ENCODE results near the gene PRDM12. TPM values are rescaled to one million over a fixed set of nuclear protein-coding genes. Genes with fewer than 3 reads are reported as not detected.

The PRDM12 gene
- total RNA-seq, 1 donor from 2014 or later: not detected

- intact Hi-C loops (cut with micrococcal nuclease): no loop called here
- no peaks in the 10 kb centered on the region for H3K4me1 Mint-ChIP-seq
- no peak overlapping the region for H3K27ac Mint-ChIP-seq
- H3K9me3 Mint-ChIP-seq: no peaks in the 10 kb centered on the region
- H3K4me3 Mint-ChIP-seq: no peak overlapping the region
- CTCF ChIA-PET: no interaction called here
- ATAC-seq (ENCODE audit: low read depth) (no peak), DNase-seq (no peak)
- H3K36me3 Mint-ChIP-seq (ENCODE audit: low read depth): peaks cover 87% of the 10 kb centered on the region
- TF ChIP-seq, protein P1, sequence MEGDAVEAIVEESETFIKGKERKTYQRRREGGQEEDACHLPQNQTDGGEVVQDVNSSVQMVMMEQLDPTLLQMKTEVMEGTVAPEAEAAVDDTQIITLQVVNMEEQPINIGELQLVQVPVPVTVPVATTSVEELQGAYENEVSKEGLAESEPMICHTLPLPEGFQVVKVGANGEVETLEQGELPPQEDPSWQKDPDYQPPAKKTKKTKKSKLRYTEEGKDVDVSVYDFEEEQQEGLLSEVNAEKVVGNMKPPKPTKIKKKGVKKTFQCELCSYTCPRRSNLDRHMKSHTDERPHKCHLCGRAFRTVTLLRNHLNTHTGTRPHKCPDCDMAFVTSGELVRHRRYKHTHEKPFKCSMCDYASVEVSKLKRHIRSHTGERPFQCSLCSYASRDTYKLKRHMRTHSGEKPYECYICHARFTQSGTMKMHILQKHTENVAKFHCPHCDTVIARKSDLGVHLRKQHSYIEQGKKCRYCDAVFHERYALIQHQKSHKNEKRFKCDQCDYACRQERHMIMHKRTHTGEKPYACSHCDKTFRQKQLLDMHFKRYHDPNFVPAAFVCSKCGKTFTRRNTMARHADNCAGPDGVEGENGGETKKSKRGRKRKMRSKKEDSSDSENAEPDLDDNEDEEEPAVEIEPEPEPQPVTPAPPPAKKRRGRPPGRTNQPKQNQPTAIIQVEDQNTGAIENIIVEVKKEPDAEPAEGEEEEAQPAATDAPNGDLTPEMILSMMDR (IDR thresholded peaks at IDR 0.05): no peak
- no peaks in the 10 kb centered on the region for H3K27me3 Mint-ChIP-seq
- POLR2A ChIA-PET: no interaction called here
Measured at GRCh38 chr9:130627051-130627450, 37.3 kb upstream of the PRDM12 start.

GRCh38 chr9:130627896-130628792, 36.2 kb upstream of the PRDM12 start:
- TF ChIP-seq, protein P1 (IDR thresholded peaks at IDR 0.05): no peak
- H3K27ac Mint-ChIP-seq: no peak overlapping the region
- ChIA-PET CTCF (no interaction called here), POLR2A (no interaction called here)
- no peak overlapping the region for H3K4me3 Mint-ChIP-seq
- H3K4me1 Mint-ChIP-seq: no peaks in the 10 kb centered on the region
- no peaks in the 10 kb centered on the region for H3K27me3 Mint-ChIP-seq
- DNase-seq: no peak
- intact Hi-C loops (cut with micrococcal nuclease): no loop called here
- peaks cover 89% of the 10 kb centered on the region for H3K36me3 Mint-ChIP-seq (ENCODE audit: low read depth)
- no peak for ATAC-seq (ENCODE audit: low read depth)
- H3K9me3 Mint-ChIP-seq: no peaks in the 10 kb centered on the region

- Mint-ChIP-seq H3K27me3 (no peaks in the 10 kb centered on the region), H3K4me3 (no peak overlapping the region), H3K36me3 (ENCODE audit: low read depth) (peaks cover 87% of the 10 kb centered on the region), H3K9me3 (no peaks in the 10 kb centered on the region), H3K27ac (no peak overlapping the region), H3K4me1 (no peaks in the 10 kb centered on the region)
- DNase-seq (no peak), ATAC-seq (ENCODE audit: low read depth) (no peak)
- ChIA-PET CTCF (no interaction called here), POLR2A (no interaction called here)
- intact Hi-C loops (cut with micrococcal nuclease): no loop called here
- TF ChIP-seq, protein P1 (IDR thresholded peaks at IDR 0.05): no peak
Measured at GRCh38 chr9:130629443-130630070, 34.8 kb upstream of the PRDM12 start.

DNA sequence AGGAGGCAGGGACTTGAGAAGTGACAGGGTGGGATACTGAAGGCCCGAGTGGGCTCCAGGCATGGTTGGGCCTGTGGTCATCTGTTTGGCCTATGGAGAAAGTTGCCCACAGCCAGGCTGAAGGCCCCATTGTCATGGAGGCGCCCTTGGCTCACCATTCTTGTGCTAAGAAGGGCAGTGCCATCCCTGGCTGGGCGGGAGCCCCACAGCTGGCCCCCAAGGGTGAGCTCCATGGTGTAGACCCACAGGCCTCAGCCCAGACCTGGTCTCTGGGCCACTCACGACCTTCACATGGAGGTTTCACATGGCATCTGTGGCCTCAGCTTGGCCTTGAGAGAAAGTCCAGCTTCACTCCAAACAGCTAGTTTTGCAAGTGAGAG, 34.3 kb upstream of the PRDM12 start:
- TF ChIP-seq, protein P1 (IDR thresholded peaks at IDR 0.05): no peak
- Mint-ChIP-seq H3K9me3 (no peaks in the 10 kb centered on the region), H3K4me1 (no peaks in the 10 kb centered on the region), H3K27ac (no peak overlapping the region), H3K36me3 (ENCODE audit: low read depth) (peaks cover 87% of the 10 kb centered on the region), H3K27me3 (no peaks in the 10 kb centered on the region), H3K4me3 (no peak overlapping the region)
- ChIA-PET POLR2A (no interaction called here), CTCF (no interaction called here)
- ATAC-seq (ENCODE audit: low read depth): no peak
- no peak for DNase-seq
- intact Hi-C loops (cut with micrococcal nuclease): no loop called here

GRCh38 chr9:130630506-130631330, 33.7 kb upstream of the PRDM12 start:
- no peaks in the 10 kb centered on the region for H3K27me3 Mint-ChIP-seq
- no peaks in the 10 kb centered on the region for H3K9me3 Mint-ChIP-seq
- TF ChIP-seq, protein P1 (IDR thresholded peaks at IDR 0.05): no peak
- no peak for DNase-seq
- intact Hi-C loops (cut with micrococcal nuclease): no loop called here
- no peak overlapping the region for H3K27ac Mint-ChIP-seq
- no peaks in the 10 kb centered on the region for H3K4me1 Mint-ChIP-seq
- ChIA-PET POLR2A (no interaction called here), CTCF (no interaction called here)
- ATAC-seq (ENCODE audit: low read depth): no peak
- peaks cover 84% of the 10 kb centered on the region for H3K36me3 Mint-ChIP-seq (ENCODE audit: low read depth)
- H3K4me3 Mint-ChIP-seq: no peak overlapping the region
